ENCODE measurements around the gene SNED1. TPM values are rescaled to one million over a fixed set of nuclear protein-coding genes. Genes with fewer than 3 reads are reported as not detected.
A peak's percentile ranks its signal among the peaks of the same experiment; 100 is the strongest.

Gene SNED1
- total and polyA plus RNA-seq, 3 experiments from 2014 or later: 0.90 to 3.5 (median 1.8) TPM

- H3K9me3 Mint-ChIP-seq: no peaks in the 10 kb centered on the region
- peaks cover 6 to 19% (median 8%) of the 10 kb centered on the region in 3 donors for H3K4me1 Mint-ChIP-seq
- CTCF ChIA-PET: no interaction called here
- no peaks in the 10 kb centered on the region for H3K36me3 ChIP-seq (ENCODE audit: insufficient read depth, low read length)
- H3K4me3 Mint-ChIP-seq: no peak overlapping the region
- H3K36me3 Mint-ChIP-seq: peaks cover 15 to 63% (median 21%) of the 10 kb centered on the region in 3 donors
- POLR2A ChIA-PET: no interaction called here
- H3K4me3 ChIP-seq (ENCODE audit: low read length): no peak overlapping the region
- no peak overlapping the region for H3K27ac Mint-ChIP-seq
- no peak overlapping the region for H3K27ac ChIP-seq (ENCODE audit: low read depth, low read length)
- H3K27me3 ChIP-seq (ENCODE audit: insufficient read depth, low read length, poor library complexity, severe bottlenecking): no peaks in the 10 kb centered on the region
- H3K27me3 Mint-ChIP-seq: no peaks in the 10 kb centered on the region
- no peaks in the 10 kb centered on the region for H3K9me3 ChIP-seq (ENCODE audit: low read length)
- no peaks in the 10 kb centered on the region for H3K4me1 ChIP-seq (ENCODE audit: insufficient read depth, low read length)
- no peak for DNase-seq
These were observed 122.0 kb downstream of the SNED1 start for GRCh38 chr2:241120440-241120839.

- peaks cover 15 to 62% (median 21%) of the 10 kb centered on the region in 3 donors for H3K36me3 Mint-ChIP-seq
- no peaks in the 10 kb centered on the region for H3K4me1 ChIP-seq (ENCODE audit: insufficient read depth, low read length)
- no peaks in the 10 kb centered on the region for H3K27me3 ChIP-seq (ENCODE audit: insufficient read depth, low read length, poor library complexity, severe bottlenecking)
- no peaks in the 10 kb centered on the region for H3K9me3 Mint-ChIP-seq
- ChIA-PET CTCF (no interaction called here), POLR2A (no interaction called here)
- no peaks in the 10 kb centered on the region for H3K36me3 ChIP-seq (ENCODE audit: insufficient read depth, low read length)
- no peaks in the 10 kb centered on the region for H3K27me3 Mint-ChIP-seq
- H3K27ac Mint-ChIP-seq: peak overlapping the region in 3 of 8 donors; percentile 4 to 57 (median 52)
- peaks cover 10 to 24% (median 11%) of the 10 kb centered on the region in 3 donors for H3K4me1 Mint-ChIP-seq
- no peak overlapping the region for H3K27ac ChIP-seq (ENCODE audit: low read depth, low read length)
- no peak overlapping the region for H3K4me3 Mint-ChIP-seq
- no peak for DNase-seq
- no peaks in the 10 kb centered on the region for H3K9me3 ChIP-seq (ENCODE audit: low read length)
- H3K4me3 ChIP-seq (ENCODE audit: low read length): no peak overlapping the region
These were observed 122.6 kb downstream of the SNED1 start for GRCh38 chr2:241121008-241121407.

DNA sequence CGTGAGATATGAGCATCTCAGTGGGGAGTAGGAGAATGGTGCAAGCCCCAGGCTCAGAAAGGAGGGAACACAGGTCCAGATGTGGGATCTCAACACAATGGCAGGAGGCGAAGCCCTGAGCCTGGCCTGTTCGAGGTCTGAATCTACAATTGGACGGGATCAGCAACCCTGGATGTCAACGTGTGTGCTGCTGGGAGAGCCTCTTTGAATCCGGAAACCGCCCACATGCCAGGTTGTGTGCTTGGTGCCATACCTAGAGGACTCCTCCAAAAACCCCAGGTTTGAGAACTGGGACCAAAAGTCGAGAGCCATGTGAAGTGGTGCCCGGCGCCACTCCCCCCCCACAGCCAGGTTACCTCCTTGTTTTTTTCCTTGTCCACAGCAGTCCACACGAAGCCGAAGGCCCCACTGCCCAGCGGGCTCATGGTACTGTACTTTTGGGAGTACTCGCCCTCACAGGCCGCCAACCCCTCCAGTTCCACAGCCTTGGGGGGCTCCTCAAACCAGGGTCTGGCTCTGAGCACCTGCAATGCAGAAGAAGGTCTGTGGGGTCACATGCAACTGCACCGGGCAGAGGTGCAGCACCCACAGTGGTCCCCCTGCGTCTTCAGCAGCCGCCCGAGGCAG, 124.1 kb downstream of the SNED1 start:
- H3K36me3 ChIP-seq (ENCODE audit: insufficient read depth, low read length): no peaks in the 10 kb centered on the region
- no peak overlapping the region for H3K27ac ChIP-seq (ENCODE audit: low read depth, low read length)
- POLR2A ChIA-PET: no interaction called here
- H3K4me3 Mint-ChIP-seq: peak overlapping the region in 1 of 7 donors; percentile 75
- H3K4me1 ChIP-seq (ENCODE audit: insufficient read depth, low read length): no peaks in the 10 kb centered on the region
- H3K4me1 Mint-ChIP-seq: peaks cover 10 to 36% (median 20%) of the 10 kb centered on the region in 3 donors
- H3K36me3 Mint-ChIP-seq: peaks cover 15 to 61% (median 15%) of the 10 kb centered on the region in 3 donors
- H3K27ac Mint-ChIP-seq: peak overlapping the region in 1 of 8 donors; percentile 2
- no peaks in the 10 kb centered on the region for H3K27me3 Mint-ChIP-seq
- CTCF ChIA-PET: interaction anchor here (2.8 kb wide), 1 partner anchor 44 kb away, joined by 10 read pairs; no protein-coding TSS in a partner anchor
- no peaks in the 10 kb centered on the region for H3K27me3 ChIP-seq (ENCODE audit: insufficient read depth, low read length, poor library complexity, severe bottlenecking)
- H3K4me3 ChIP-seq (ENCODE audit: low read length): no peak overlapping the region
- H3K9me3 Mint-ChIP-seq: no peaks in the 10 kb centered on the region
- H3K9me3 ChIP-seq (ENCODE audit: low read length): no peaks in the 10 kb centered on the region
- DNase-seq: no peak

DNA sequence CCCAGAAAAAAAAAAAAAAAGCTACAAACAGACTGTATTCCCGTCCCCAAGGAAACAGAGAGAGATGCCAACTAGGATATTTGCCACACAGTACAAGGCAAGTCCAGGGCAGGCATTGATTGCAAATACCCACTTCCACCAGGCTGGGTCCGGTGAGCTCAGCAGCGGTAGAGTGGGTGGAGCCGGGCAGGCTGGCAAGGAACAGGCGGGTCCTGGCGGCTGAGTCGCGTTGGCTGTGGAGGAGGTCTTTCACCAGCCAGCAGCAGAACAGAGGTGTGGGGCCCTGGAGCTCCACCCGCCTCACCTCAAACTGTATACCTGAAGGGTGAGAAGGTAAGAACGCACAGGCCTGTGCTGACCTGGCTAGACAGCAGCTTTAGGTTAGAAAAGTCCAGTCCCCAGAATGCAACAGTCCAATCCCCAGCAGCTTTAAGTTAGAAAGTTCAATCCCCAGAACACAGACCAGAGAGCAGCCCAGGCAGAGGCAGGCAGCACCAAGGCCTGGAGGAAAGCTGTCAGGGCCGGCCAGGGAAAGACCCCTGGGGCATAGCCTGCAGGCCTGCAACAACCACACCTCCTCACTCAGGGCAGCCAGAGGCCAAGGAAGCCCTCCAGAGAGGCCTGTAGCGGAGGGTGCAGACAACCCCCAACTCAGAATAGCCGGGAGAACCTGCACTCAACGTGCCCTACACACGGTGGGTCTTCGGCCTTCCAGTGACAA, 125.6 kb downstream of the SNED1 start:
- ChIA-PET CTCF (interaction anchor here (1.0 to 2.8 kb wide), 4 partner anchors 14 to 46 kb away, joined by 4 to 10 read pairs (median 6); partner anchors contain the start of genes PASK and PPP1R7), POLR2A (interaction anchor here (1.0 kb wide), 1 partner anchor 25 kb away, joined by 4 read pairs; the partner anchor contains the start of gene PASK)
- Mint-ChIP-seq H3K4me1 (peaks cover 20 to 46% (median 30%) of the 10 kb centered on the region in 3 donors), H3K4me3 (peak overlapping the region in 5 of 7 donors; percentile 9 to 61 (median 48)), H3K36me3 (peaks cover 15 to 51% (median 15%) of the 10 kb centered on the region in 3 donors), H3K27me3 (no peaks in the 10 kb centered on the region), H3K27ac (peak overlapping the region in 6 of 8 donors; percentile 21 to 95 (median 69)), H3K9me3 (no peaks in the 10 kb centered on the region)
- no peaks in the 10 kb centered on the region for H3K27me3 ChIP-seq (ENCODE audit: insufficient read depth, low read length, poor library complexity, severe bottlenecking)
- H3K27ac ChIP-seq (ENCODE audit: low read depth, low read length): no peak overlapping the region
- DNase-seq: peak in 1 of 5 donors; percentile 65
- H3K4me3 ChIP-seq (ENCODE audit: low read length): no peak overlapping the region
- H3K4me1 ChIP-seq (ENCODE audit: insufficient read depth, low read length): peaks cover 8% of the 10 kb centered on the region
- no peaks in the 10 kb centered on the region for H3K9me3 ChIP-seq (ENCODE audit: low read length)
- H3K36me3 ChIP-seq (ENCODE audit: insufficient read depth, low read length): no peaks in the 10 kb centered on the region

GRCh38 chr2:241125626-241126025, 127.2 kb downstream of the SNED1 start:
- H3K9me3 ChIP-seq (ENCODE audit: low read length): no peaks in the 10 kb centered on the region
- ChIA-PET CTCF (interaction anchor here (2.8 kb wide), 1 partner anchor 47 kb away, joined by 10 read pairs; no protein-coding TSS in a partner anchor), POLR2A (interaction anchor here (1.3 kb wide), 1 partner anchor 15 kb away, joined by 3 read pairs; no protein-coding TSS in a partner anchor)
- H3K27ac ChIP-seq (ENCODE audit: low read depth, low read length): no peak overlapping the region
- no peaks in the 10 kb centered on the region for H3K36me3 ChIP-seq (ENCODE audit: insufficient read depth, low read length)
- no peak overlapping the region for H3K4me3 ChIP-seq (ENCODE audit: low read length)
- no peaks in the 10 kb centered on the region for H3K27me3 Mint-ChIP-seq
- H3K27ac Mint-ChIP-seq: peak overlapping the region in 4 of 8 donors; percentile 56 to 92 (median 62)
- peak overlapping the region in 2 of 7 donors; percentile 32 to 40 for H3K4me3 Mint-ChIP-seq
- H3K9me3 Mint-ChIP-seq: no peaks in the 10 kb centered on the region
- DNase-seq: no peak
- H3K27me3 ChIP-seq (ENCODE audit: insufficient read depth, low read length, poor library complexity, severe bottlenecking): no peaks in the 10 kb centered on the region
- H3K36me3 Mint-ChIP-seq: peaks cover 10 to 55% (median 11%) of the 10 kb centered on the region in 3 donors
- peaks cover 8% of the 10 kb centered on the region for H3K4me1 ChIP-seq (ENCODE audit: insufficient read depth, low read length)
- H3K4me1 Mint-ChIP-seq: peaks cover 20 to 50% (median 30%) of the 10 kb centered on the region in 3 donors

DNA sequence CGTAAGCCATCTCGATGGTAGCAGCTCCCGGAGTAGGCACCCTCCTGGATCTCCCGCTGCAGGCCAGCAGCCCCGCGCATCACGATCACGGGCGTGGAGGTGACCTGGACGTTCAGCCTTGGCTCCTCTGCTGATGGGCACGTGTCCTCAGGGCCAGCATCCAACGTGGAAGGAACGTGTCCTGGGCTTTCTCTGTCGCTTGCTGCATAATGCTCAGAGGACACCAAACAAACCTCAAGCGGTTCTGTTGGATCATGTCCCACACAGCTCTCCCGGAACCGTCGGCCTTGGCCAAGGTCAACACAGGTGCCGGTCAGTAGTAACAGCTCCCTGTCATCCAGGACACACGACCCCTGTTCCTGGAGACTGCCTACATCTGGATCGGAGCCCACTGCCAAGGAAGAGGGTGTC, 127.8 kb downstream of the SNED1 start:
- POLR2A ChIA-PET: interaction anchor here (1.3 kb wide), 1 partner anchor 16 kb away, joined by 3 read pairs; no protein-coding TSS in a partner anchor
- Histone ChIP-seq H3K27me3 (ENCODE audit: insufficient read depth, low read length, poor library complexity, severe bottlenecking) (no peaks in the 10 kb centered on the region), H3K36me3 (ENCODE audit: insufficient read depth, low read length) (no peaks in the 10 kb centered on the region), H3K9me3 (ENCODE audit: low read length) (no peaks in the 10 kb centered on the region), H3K27ac (ENCODE audit: low read depth, low read length) (no peak overlapping the region), H3K4me3 (ENCODE audit: low read length) (no peak overlapping the region), H3K4me1 (ENCODE audit: insufficient read depth, low read length) (peaks cover 8% of the 10 kb centered on the region)
- no peak for DNase-seq
- Mint-ChIP-seq H3K4me1 (peaks cover 20 to 50% (median 30%) of the 10 kb centered on the region in 3 donors), H3K9me3 (no peaks in the 10 kb centered on the region), H3K36me3 (peaks cover 5 to 51% (median 9%) of the 10 kb centered on the region in 3 donors), H3K27me3 (no peaks in the 10 kb centered on the region), H3K27ac (peak overlapping the region in 3 of 8 donors; percentile 11 to 56 (median 43)), H3K4me3 (no peak overlapping the region)
- CTCF ChIA-PET: no interaction called here

DNA sequence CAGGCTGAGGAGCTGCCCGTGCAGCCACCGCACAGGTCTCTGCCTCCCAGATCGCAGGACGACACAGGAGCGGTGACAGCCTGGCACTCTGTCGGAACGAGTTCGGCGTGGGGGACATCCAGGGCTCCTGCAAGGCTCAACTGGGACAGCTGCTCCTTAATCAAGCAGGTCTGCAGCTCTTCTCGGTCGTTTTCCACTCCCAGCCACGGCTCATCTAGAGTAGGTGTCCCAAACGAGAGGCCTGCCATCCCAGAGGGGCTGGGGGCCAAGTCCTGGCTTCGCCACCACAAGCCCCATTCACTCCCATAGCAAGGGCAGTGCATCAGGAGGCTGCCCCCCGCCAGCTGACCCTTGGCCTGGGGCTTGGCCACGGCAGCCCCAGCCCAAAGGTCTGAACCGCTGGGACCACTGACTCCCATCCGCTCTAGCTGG, 128.4 kb downstream of the SNED1 start:
- H3K27ac ChIP-seq (ENCODE audit: low read depth, low read length): no peak overlapping the region
- no peaks in the 10 kb centered on the region for H3K27me3 ChIP-seq (ENCODE audit: insufficient read depth, low read length, poor library complexity, severe bottlenecking)
- Mint-ChIP-seq H3K4me3 (no peak overlapping the region), H3K27ac (peak overlapping the region in 2 of 8 donors; percentile 43 to 91), H3K9me3 (no peaks in the 10 kb centered on the region), H3K36me3 (peaks cover 2 to 47% (median 9%) of the 10 kb centered on the region in 3 donors), H3K27me3 (no peaks in the 10 kb centered on the region), H3K4me1 (peaks cover 20 to 50% (median 30%) of the 10 kb centered on the region in 3 donors)
- ChIA-PET POLR2A (interaction anchor here (1.3 kb wide), 1 partner anchor 16 kb away, joined by 3 read pairs; no protein-coding TSS in a partner anchor), CTCF (no interaction called here)
- peaks cover 8% of the 10 kb centered on the region for H3K4me1 ChIP-seq (ENCODE audit: insufficient read depth, low read length)
- DNase-seq: no peak
- no peaks in the 10 kb centered on the region for H3K9me3 ChIP-seq (ENCODE audit: low read length)
- H3K4me3 ChIP-seq (ENCODE audit: low read length): no peak overlapping the region
- H3K36me3 ChIP-seq (ENCODE audit: insufficient read depth, low read length): no peaks in the 10 kb centered on the region
